ENCODE measurements around the gene IRX3.

Gene IRX3

DNA sequence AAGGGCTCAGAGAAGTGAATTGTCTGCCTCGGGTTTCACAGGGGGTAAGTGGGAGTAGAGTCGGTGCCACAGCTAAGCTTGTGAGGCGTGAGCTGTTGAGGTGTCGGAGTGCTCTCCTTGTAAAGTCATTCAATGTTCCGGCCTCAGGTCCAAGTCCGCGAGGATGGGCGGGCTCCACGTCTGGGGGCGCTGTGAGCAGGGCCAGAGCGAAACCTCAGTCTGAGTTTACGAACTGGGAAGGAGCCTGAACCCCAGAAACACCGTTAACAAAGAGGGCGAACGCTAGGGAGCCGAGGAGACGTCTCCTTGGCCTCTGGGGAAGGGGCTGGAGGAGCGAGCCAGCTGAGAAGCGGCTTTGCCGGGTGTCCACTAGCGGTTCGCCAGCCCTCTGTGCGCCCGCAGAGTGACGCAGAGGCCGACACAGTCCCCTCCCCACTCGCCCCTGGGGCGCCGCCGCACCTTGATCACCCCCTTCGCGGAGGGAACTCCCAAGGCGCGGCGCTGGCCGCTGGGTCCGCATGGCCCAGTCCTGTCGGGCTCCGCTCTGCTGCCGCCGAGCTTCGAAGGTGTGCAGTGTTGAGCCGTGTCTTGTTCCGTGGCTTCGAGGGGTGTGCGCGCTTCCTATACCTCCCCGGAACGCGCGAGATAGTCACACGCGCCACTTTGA lies 4.9 kb downstream of the IRX3 start:
- no peak overlapping the region for H2AFZ ChIP-seq (ENCODE audit: low read length)
- TF ChIP-seq EZH2 (optimal IDR thresholded peaks at IDR 0.05; ENCODE audit: low read depth, low read length), result no peak
- no peak for TF ChIP-seq EZH2phosphoT487 (IDR thresholded peaks at IDR 0.05; ENCODE audit: low read length)
- no peak for TF ChIP-seq CTCF (IDR thresholded peaks at IDR 0.05; ENCODE audit: low read length)
- no peaks in the 10 kb centered on the region for H3K9me2 ChIP-seq (replicated peaks; ENCODE audit: insufficient read depth, low read length)
- H3K36me3 ChIP-seq (replicated peaks; ENCODE audit: insufficient read depth, low read length), result no peaks in the 10 kb centered on the region
- H4K20me1 ChIP-seq (ENCODE audit: insufficient read depth, low read length), result no peaks in the 10 kb centered on the region
- no peak overlapping the region for H3K4me3 ChIP-seq (ENCODE audit: low read length)
- no peaks in the 10 kb centered on the region for H3F3A ChIP-seq (ENCODE audit: insufficient read depth, low read length)
- H3K27me3 ChIP-seq (replicated peaks; ENCODE audit: insufficient read depth, low read length), result peaks cover 4% of the 10 kb centered on the region
- no peaks in the 10 kb centered on the region for H3K9me3 ChIP-seq (replicated peaks; ENCODE audit: insufficient read depth, low read length)
- H3K9ac ChIP-seq (ENCODE audit: low read length), result no peak overlapping the region
- H3K27ac ChIP-seq (ENCODE audit: low read length), result no peak overlapping the region
- DNase-seq, result no peak
- no peaks in the 10 kb centered on the region for H3K79me2 ChIP-seq (ENCODE audit: low read length)
- H3K4me1 ChIP-seq (ENCODE audit: low read length), result no peaks in the 10 kb centered on the region
- H3K4me2 ChIP-seq (ENCODE audit: low read depth, low read length), result no peak overlapping the region

DNA sequence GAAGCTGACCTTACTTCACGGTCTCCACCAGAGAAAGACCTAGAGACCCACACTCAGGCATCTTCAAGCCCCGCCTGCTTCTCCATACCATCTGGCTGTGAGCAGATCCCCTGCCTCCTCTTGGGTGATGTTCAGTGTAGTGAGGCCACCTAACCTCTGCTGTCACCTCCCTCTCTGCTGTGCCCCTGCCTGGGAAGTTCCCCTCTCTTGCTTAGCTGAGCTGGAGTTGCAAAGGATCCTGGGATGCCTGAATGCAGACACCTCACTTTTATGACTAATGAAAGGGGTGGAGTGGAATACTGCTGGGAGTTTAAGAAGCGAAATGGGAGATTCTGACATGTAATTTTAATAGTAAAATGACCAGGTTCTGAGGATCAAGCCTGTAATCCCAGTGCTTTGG lies 5.8 kb downstream of the IRX3 start:
- no peaks in the 10 kb centered on the region for H3K79me2 ChIP-seq (ENCODE audit: low read length)
- H3K27me3 ChIP-seq (replicated peaks; ENCODE audit: insufficient read depth, low read length), result peaks cover 4% of the 10 kb centered on the region
- no peak overlapping the region for H3K9ac ChIP-seq (ENCODE audit: low read length)

GRCh38 chr16:54277845-54278703 lies 8.5 kb downstream of the IRX3 start:
- Histone ChIP-seq H3K4me3 (ENCODE audit: low read length) (no peak overlapping the region), H3F3A (ENCODE audit: insufficient read depth, low read length) (no peaks in the 10 kb centered on the region), H3K4me1 (ENCODE audit: low read length) (no peaks in the 10 kb centered on the region), H3K4me2 (ENCODE audit: low read depth, low read length) (no peak overlapping the region), H3K9ac (ENCODE audit: low read length) (no peak overlapping the region), H3K27me3 (replicated peaks; ENCODE audit: insufficient read depth, low read length) (peaks cover 2% of the 10 kb centered on the region), H4K20me1 (ENCODE audit: insufficient read depth, low read length) (no peaks in the 10 kb centered on the region), H2AFZ (ENCODE audit: low read length) (no peak overlapping the region), H3K27ac (ENCODE audit: low read length) (no peak overlapping the region), H3K9me2 (replicated peaks; ENCODE audit: insufficient read depth, low read length) (no peaks in the 10 kb centered on the region), H3K36me3 (replicated peaks; ENCODE audit: insufficient read depth, low read length) (no peaks in the 10 kb centered on the region), H3K79me2 (ENCODE audit: low read length) (no peaks in the 10 kb centered on the region), H3K9me3 (replicated peaks; ENCODE audit: insufficient read depth, low read length) (no peaks in the 10 kb centered on the region)
- no peak for TF ChIP-seq CTCF (IDR thresholded peaks at IDR 0.05; ENCODE audit: low read length)
- no peak for TF ChIP-seq EZH2 (optimal IDR thresholded peaks at IDR 0.05; ENCODE audit: low read depth, low read length)
- no peak for TF ChIP-seq EZH2phosphoT487 (IDR thresholded peaks at IDR 0.05; ENCODE audit: low read length)
- DNase-seq, result no peak

More for the DNA sequence above, 5.8 kb downstream of the IRX3 start:
- Histone ChIP-seq H3F3A (ENCODE audit: insufficient read depth, low read length) (no peaks in the 10 kb centered on the region), H2AFZ (ENCODE audit: low read length) (no peak overlapping the region), H3K4me3 (ENCODE audit: low read length) (no peak overlapping the region), H4K20me1 (ENCODE audit: insufficient read depth, low read length) (no peaks in the 10 kb centered on the region), H3K36me3 (replicated peaks; ENCODE audit: insufficient read depth, low read length) (no peaks in the 10 kb centered on the region), H3K4me1 (ENCODE audit: low read length) (no peaks in the 10 kb centered on the region), H3K9me2 (replicated peaks; ENCODE audit: insufficient read depth, low read length) (no peaks in the 10 kb centered on the region), H3K9me3 (replicated peaks; ENCODE audit: insufficient read depth, low read length) (no peaks in the 10 kb centered on the region), H3K4me2 (ENCODE audit: low read depth, low read length) (no peak overlapping the region), H3K27ac (ENCODE audit: low read length) (no peak overlapping the region)
- TF ChIP-seq EZH2 (optimal IDR thresholded peaks at IDR 0.05; ENCODE audit: low read depth, low read length) (no peak), CTCF (IDR thresholded peaks at IDR 0.05; ENCODE audit: low read length) (no peak), EZH2phosphoT487 (IDR thresholded peaks at IDR 0.05; ENCODE audit: low read length) (no peak)
- no peak for DNase-seq
